Activated CD4-positive, alpha-beta T cell treated with anti-CD3 and anti-CD28 coated beads, Interleukin-2, amount 50 U/mL, for 24 hours (primary cell): ENCODE results near the gene THRB.

Experiments
- DNase-seq, 2 donors: peaks; one replicate each; pipeline ENCODE4 v3.0.0-alpha.2; 2020; ENCODE audit warnings: low read depth in 1 of 2, low spot score in 1 of 2

The THRB gene

GRCh38 chr3:24355806-24356205, 138.8 kb downstream of the THRB start:
- no peak for DNase-seq

- no peak for DNase-seq
Observed at GRCh38 chr3:24354230-24354629, 140.4 kb downstream of the THRB start.

GRCh38 chr3:24352893-24353553, 141.6 kb downstream of the THRB start:
- no peak for DNase-seq

GRCh38 chr3:24351779-24352469, 142.7 kb downstream of the THRB start:
- DNase-seq, result no peak

- DNase-seq, result no peak
Observed at GRCh38 chr3:24349367-24350019, 145.2 kb downstream of the THRB start.

GRCh38 chr3:24348348-24348747, 146.3 kb downstream of the THRB start:
- DNase-seq, result no peak

GRCh38 chr3:24344784-24345439, 149.7 kb downstream of the THRB start:
- no peak for DNase-seq

- no peak for DNase-seq
Observed at GRCh38 chr3:24343084-24343783, 151.4 kb downstream of the THRB start.

- DNase-seq, result no peak
Observed at GRCh38 chr3:24342275-24342674, 152.4 kb downstream of the THRB start.

GRCh38 chr3:24341668-24342067, 153.0 kb downstream of the THRB start:
- no peak for DNase-seq

- DNase-seq, result no peak
Observed at GRCh38 chr3:24340966-24341365, 153.7 kb downstream of the THRB start.

GRCh38 chr3:24340161-24340560, 154.5 kb downstream of the THRB start:
- DNase-seq, result no peak

- DNase-seq, result no peak
Observed at GRCh38 chr3:24339266-24339825, 155.3 kb downstream of the THRB start.

- DNase-seq, result no peak
Observed at GRCh38 chr3:24338409-24339130, 156.1 kb downstream of the THRB start.

GRCh38 chr3:24336101-24336500, 158.5 kb downstream of the THRB start:
- DNase-seq, result no peak

- DNase-seq, result no peak
Observed at GRCh38 chr3:24332092-24332491, 162.6 kb downstream of the THRB start.

GRCh38 chr3:24323272-24323671, 171.4 kb downstream of the THRB start:
- DNase-seq, result no peak

GRCh38 chr3:24320601-24321000, 174.0 kb downstream of the THRB start:
- no peak for DNase-seq

GRCh38 chr3:24318677-24319287, 175.9 kb downstream of the THRB start:
- DNase-seq, result no peak

GRCh38 chr3:24316887-24317383, 177.7 kb downstream of the THRB start:
- no peak for DNase-seq
